ENCODE data around the gene HSPA4L. TPM values are rescaled to one million over a fixed set of nuclear protein-coding genes. Genes with fewer than 3 reads are reported as not detected.

Gene HSPA4L
- total RNA-seq, 1 experiment from 2014 or later = 7.7 TPM

GRCh38 chr4:127783955-127784770, 2.0 kb downstream of the HSPA4L start:
- peak; percentile 69 for DNase-seq (ENCODE audit: low spot score)

- peak; percentile 46 for DNase-seq (ENCODE audit: low spot score)
Measured at GRCh38 chr4:127788517-127788916, 6.4 kb downstream of the HSPA4L start.

DNA sequence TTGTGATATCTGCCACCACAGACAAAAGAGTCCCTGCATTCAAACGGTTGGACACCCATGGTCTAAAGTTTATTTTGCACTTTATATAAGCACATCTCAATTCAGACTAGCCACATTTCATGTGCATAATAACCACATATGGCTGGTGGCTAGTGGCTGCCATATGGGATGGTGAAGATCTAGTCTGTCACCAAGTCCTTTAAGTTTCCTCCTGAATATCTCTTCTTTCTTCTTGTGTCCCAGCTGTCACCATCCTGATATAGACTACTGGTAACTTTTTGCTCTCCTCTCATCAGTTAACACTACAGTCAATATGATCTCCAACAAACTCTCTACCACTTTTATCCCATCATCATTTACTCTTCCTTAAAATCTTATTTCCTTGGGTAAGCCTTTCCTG, 9.3 kb downstream of the HSPA4L start:
- DNase-seq (ENCODE audit: low spot score) = no peak

GRCh38 chr4:127793528-127793927, 11.4 kb downstream of the HSPA4L start:
- no peak for DNase-seq (ENCODE audit: low spot score)

DNA sequence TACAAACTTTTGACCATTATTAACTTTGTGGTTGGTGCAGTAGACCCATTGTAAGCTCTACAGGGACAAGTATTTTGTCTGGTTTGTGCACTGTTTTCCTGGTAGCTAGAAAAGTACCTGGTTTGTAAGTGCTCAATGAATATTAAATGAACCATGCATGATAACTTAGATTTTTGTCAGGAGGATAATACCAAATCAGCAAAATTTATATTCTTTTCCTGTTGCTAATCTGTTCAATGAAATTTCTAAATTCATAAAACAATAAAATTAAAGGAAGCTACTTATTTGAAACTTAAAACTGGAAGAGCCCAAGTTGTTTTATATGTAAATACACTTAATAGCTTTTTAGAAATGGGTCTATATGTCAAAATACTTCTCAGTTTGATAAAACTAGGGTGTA, 17.6 kb downstream of the HSPA4L start:
- DNase-seq (ENCODE audit: low spot score) = no peak

GRCh38 chr4:127809173-127809800, 27.2 kb downstream of the HSPA4L start:
- DNase-seq (ENCODE audit: low spot score) = no peak

- DNase-seq (ENCODE audit: low spot score) = no peak
Measured at GRCh38 chr4:127810551-127810950, 28.4 kb downstream of the HSPA4L start.

- DNase-seq (ENCODE audit: low spot score) = no peak
Measured at GRCh38 chr4:127822430-127822829, 40.3 kb downstream of the HSPA4L start.

DNA sequence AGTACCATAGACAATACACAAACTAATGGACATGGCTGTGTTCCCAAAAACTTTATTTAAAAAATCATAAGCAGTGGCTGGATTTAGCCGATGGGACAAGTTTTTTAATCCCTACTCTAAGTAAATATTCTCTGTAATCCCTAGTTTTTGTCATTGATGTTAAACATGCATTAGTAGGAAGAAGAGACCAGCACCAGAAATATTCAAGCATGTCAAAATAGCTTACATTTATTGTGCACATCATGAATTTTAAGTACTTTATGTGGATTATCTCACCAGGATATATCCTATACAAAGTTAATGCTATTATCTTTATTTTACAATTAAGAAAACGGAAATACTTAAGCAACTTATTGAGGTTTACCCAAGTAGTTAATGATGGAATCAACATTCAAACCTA, 46.0 kb downstream of the HSPA4L start:
- DNase-seq (ENCODE audit: low spot score) = no peak

- DNase-seq (ENCODE audit: low spot score) = no peak
Measured at GRCh38 chr4:127829014-127829413, 46.9 kb downstream of the HSPA4L start.

DNA sequence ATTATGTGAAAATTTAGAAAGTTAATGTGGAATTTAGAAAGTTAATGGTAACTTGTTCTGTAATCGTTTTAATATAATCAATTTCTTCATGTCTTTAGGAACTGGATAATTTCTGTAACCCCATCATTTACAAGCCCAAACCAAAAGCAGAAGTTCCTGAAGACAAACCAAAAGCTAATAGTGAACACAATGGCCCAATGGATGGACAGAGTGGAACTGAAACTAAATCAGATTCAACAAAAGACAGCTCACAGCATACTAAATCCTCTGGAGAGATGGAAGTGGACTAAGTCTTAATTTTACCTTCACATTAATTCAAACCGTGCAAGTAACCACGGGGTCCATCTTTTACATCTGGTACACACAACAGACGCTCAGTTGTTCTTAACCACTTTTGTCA, 50.5 kb downstream of the HSPA4L start:
- DNase-seq (ENCODE audit: low spot score) = no peak

DNA sequence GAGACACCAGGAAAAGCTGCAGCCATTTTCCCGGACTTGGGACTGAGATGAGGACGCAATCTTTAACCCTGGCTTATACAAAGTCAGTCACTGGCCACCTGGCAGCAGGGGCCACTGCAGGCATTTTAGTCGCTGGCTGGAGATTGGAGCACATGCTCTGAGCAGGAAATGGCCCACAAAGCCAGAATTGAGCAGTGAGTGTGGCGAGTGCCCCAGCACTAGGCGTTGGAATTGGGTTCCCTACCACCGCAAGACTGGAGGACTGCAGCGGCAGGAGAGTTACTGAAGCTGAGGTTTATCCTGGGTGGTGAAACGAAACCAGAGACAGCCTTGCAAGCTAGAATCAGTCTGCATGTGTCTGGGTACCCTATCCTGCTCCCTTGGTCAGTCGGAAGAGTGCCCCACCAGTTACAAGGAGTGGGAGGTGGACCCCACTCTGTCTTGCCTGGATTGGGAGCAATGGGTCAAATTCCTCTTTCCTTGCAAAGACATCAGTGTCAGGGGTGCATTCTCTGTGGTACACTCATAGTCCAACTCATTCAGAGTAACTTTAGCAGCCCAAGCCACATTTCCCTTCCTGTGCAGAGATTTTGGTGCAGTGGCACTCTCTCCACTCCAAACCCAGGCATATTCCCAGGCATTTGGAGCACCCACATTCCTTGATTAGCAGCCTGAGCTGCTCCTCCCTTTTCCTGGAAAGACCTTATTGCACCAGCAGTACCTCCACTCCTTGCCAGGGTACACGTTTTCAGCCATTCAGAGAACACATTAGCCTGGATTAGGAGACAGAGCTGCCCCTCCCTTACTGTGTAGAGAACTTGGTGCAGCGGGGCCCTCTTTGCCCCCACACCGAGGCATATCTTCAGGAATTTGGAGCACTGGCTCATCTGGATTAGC, 61.8 kb downstream of the HSPA4L start:
- no peak for DNase-seq (ENCODE audit: low spot score)

- DNase-seq (ENCODE audit: low spot score) = no peak
Measured at GRCh38 chr4:127844601-127845116, 62.5 kb downstream of the HSPA4L start.

DNA sequence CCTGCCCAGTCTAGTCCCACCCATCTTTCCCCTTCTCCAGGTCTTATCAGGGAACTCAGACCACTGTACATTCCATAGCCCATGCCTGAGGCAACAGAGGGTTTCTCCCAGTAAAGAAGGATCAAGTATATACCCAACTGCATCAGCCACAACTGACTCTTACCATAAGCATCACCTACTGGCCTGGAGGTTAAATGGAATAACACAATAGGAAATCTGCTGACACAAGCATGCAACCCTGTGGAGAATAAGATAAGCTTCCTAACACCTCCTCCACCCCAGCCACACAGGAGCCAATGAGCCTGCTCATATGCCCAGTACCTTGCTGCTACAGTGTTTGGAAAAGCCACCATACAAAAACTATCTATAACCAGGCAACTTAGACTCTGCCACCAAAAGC, 63.9 kb downstream of the HSPA4L start:
- DNase-seq (ENCODE audit: low spot score) = no peak

GRCh38 chr4:127846765-127847164, 64.6 kb downstream of the HSPA4L start:
- DNase-seq (ENCODE audit: low spot score) = no peak

DNA sequence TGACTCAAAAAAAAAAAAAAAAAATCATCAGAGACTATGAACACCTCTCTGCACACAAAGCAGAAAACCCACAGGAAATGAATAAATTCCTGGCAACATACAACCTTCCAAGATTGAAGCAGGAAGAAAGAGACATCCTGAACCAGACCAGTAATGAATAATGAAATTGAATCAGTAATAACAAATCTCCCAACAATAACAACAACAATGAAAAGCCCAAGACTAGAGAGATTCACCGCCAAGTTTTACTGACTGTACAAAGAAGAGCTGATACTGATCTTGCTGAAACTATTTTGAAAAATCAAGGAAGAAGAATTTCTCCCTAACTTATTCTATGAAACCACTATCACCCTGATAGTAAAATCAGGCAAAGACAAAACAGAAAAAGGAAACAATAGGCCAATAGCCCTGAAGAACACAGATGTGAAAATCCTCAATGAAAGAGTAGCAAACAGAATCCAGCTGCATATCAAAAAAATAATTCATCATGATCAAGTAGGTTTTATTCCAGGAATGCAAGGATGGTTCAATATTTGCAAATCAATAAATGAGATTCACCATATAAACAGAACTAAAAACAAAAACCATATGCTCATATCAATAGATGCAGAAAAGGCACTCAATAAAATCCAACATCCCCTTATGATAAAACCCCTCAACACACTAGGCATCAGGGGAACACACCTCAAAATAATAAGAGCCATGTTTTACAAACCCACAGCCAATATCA, 67.5 kb downstream of the HSPA4L start:
- no peak for DNase-seq (ENCODE audit: low spot score)

DNA sequence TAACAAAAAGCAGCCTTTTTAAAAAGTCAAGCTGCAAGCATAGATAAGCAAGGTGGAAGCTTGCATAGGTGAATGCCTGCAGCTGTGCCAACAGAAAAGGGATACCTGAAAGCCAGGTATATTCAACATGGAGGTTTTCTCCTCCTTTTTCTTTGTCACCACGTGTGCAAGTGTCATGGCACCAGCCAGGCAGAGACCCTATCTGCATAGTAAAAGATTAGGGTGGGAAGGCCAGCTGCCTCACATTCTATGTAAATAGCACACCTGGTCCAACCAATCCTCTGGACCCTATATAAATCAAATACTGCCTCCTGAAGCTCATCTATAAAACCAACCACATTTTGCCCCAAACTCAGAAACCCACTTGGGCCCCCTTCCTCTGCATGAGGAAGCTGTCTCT, 70.5 kb downstream of the HSPA4L start:
- DNase-seq (ENCODE audit: low spot score) = no peak

- DNase-seq (ENCODE audit: low spot score) = no peak
Measured at GRCh38 chr4:127856196-127856812, 74.2 kb downstream of the HSPA4L start.

- DNase-seq (ENCODE audit: low spot score) = no peak
Measured at GRCh38 chr4:127856813-127857447, 74.8 kb downstream of the HSPA4L start.

GRCh38 chr4:127857641-127858040, 75.5 kb downstream of the HSPA4L start:
- DNase-seq (ENCODE audit: low spot score) = no peak

All from HT-29 (cell line).